Activated T-cell treated with anti-CD3 and anti-CD28 coated beads, Interleukin-2, amount 50 U/mL, for 4 hours (primary cell): ENCODE data around the gene ARPP21. TPM values are rescaled to one million over a fixed set of nuclear protein-coding genes. Genes with fewer than 3 reads are reported as not detected.

Experiments
- ATAC-seq, 2 donors: fragments of 200-7000 bp; cut with Tn5 transposase; one replicate each; pipeline ENCODE4 v1.10.0; 2021
- DNase-seq: peaks from one replicate; pipeline ENCODE4 v3.0.0-alpha.2; 2020
- H3K27me3 Mint-ChIP-seq: one replicate; pipeline ENCODE4 v1.8.0; 2021; ENCODE audit warnings: low read depth, mixed read lengths
- H3K36me3 Mint-ChIP-seq: one replicate; pipeline ENCODE4 v1.8.0; 2022; ENCODE audit warnings: mixed read lengths; ENCODE audit not compliant: insufficient read depth
- H3K4me1 Mint-ChIP-seq: one replicate; pipeline ENCODE4 v1.8.0; 2021; ENCODE audit warnings: low read depth, mixed read lengths
- H3K4me3 Mint-ChIP-seq: one replicate; pipeline ENCODE4 v1.8.0; 2021; ENCODE audit warnings: mild to moderate bottlenecking, moderate library complexity, mixed read lengths
- H3K9me3 Mint-ChIP-seq: one replicate; pipeline ENCODE4 v1.8.0; 2021; ENCODE audit warnings: mixed read lengths
- total RNA-seq, 3 donors: library from RNA; stranded (reverse); gene quantifications; one replicate each; pipeline ENCODE4 v1.2.1, GENCODE V29; 2021

ARPP21 gene
- total RNA-seq, 3 donors from 2014 or later = not detected

DNA sequence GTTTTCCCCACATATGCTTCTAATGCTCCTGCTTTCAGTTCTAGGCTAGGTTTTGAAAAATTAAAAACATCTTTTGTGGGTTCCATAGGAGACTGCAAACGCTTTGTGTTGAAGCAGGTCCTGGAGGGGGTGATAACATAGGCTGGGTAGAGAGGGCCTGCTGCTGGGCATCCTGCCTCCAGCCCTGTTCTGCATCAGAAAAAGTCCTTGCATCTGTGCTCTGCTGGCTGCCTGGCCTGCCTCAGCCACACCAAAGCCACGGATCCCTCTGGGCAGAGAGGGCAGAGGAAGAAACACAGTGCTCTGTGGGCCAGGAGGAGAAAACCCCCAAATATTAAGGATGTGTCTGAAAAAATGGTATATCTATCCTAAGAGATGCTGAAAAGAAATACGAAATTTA, 3.9 kb upstream of the ARPP21 start:
- no peaks in the 10 kb centered on the region for H3K36me3 Mint-ChIP-seq
- no peaks in the 10 kb centered on the region for H3K9me3 Mint-ChIP-seq
- no peak overlapping the region for H3K4me3 Mint-ChIP-seq
- DNase-seq (no peak), ATAC-seq (no peak)
- peaks cover 18% of the 10 kb centered on the region for H3K27me3 Mint-ChIP-seq
- peaks cover 2% of the 10 kb centered on the region for H3K4me1 Mint-ChIP-seq

DNA sequence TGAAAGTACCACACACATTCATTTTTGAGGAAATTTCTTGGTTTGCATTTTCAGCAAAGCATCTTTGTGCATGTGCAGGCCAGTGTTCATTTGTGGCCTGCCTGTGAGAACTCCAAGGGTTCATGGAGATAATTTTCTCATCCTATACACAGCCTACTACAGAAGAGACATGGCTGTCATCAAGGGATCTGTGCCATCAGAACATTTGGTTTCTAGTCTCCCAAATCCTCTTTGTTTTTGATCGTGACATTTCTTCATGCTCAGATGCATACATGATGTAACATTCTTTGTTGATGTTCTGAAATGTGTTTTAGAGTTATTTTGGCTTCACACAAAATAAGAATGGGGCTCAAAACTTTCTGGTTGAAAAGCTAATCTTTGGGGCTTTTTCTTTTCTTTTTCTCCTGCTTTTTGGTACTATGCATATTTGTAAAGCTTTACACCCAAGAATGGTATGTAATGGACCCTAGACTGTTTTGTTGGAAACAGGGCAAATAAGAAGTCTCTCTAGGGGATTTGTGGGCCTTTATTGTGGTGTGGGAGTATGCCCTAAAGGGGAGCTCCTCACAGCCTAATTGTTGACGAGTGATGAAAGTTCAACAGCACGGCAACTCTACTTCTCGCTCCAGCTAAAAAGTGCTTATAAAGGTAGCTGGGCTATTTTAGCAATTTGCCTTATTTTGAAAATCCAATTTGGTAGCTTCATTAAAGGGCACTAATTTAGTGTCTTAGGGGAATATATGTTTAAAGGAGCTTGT, 3.2 kb upstream of the ARPP21 start:
- H3K36me3 Mint-ChIP-seq = no peaks in the 10 kb centered on the region
- DNase-seq (no peak), ATAC-seq (no peak)
- peaks cover 23% of the 10 kb centered on the region for H3K27me3 Mint-ChIP-seq
- no peaks in the 10 kb centered on the region for H3K9me3 Mint-ChIP-seq
- peaks cover 2% of the 10 kb centered on the region for H3K4me1 Mint-ChIP-seq
- no peak overlapping the region for H3K4me3 Mint-ChIP-seq

DNA sequence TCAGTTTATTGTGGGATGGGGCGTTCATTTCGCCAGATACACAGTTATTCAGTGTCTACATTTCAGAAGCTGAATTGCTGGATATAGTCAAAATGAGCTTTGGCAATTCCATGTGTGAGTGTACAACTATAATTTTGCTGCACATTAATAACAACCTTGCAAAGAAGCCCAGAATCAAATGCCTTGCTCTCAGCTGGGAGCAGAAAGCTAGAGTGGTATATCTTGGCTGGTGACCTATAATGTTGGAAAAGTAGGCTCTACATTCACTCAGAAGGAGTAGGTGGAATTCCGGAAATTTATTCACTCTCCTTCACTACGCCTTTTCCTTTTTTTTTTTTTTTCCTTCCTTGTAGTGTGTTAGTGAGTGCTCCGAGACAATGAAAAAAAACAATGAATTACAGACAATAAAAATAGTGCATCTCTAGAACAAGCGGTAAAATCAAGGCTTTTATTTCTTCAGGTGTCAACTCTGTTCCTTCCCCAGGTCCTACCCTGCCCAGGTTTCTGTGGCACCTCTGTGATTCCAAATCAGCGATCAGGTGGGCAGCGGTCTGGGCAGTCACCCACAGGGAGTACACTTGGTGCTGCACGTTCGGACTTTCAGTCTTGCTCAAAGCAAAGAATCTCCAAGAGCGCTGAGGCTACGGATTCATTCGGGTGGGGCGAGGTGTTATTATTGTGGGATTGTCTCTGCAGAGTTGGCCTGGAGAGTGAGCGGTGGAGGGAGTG, 910 bp upstream of the ARPP21 start:
- Mint-ChIP-seq H3K27me3 (peaks cover 25% of the 10 kb centered on the region), H3K4me1 (peaks cover 2% of the 10 kb centered on the region), H3K4me3 (no peak overlapping the region), H3K9me3 (no peaks in the 10 kb centered on the region), H3K36me3 (no peaks in the 10 kb centered on the region)
- DNase-seq = no peak
- ATAC-seq = no peak

DNA sequence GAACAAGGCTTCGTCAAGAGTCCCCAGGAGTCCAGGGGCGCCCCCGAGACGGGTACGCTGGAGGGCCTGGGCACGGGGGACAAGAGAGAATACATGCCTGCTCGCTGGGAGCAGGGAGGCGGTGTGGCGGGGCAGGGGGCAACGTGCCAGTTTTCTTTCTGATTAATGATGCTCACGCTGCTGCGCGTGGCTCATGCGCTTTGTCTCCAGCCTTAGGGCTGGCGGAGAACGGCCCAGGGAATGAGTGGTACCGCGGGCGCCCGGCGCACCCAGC, 408 bp upstream of the ARPP21 start:
- Mint-ChIP-seq H3K27me3 (peaks cover 25% of the 10 kb centered on the region), H3K4me1 (peaks cover 2% of the 10 kb centered on the region), H3K36me3 (no peaks in the 10 kb centered on the region), H3K4me3 (no peak overlapping the region), H3K9me3 (no peaks in the 10 kb centered on the region)
- ATAC-seq = no peak
- no peak for DNase-seq

DNA sequence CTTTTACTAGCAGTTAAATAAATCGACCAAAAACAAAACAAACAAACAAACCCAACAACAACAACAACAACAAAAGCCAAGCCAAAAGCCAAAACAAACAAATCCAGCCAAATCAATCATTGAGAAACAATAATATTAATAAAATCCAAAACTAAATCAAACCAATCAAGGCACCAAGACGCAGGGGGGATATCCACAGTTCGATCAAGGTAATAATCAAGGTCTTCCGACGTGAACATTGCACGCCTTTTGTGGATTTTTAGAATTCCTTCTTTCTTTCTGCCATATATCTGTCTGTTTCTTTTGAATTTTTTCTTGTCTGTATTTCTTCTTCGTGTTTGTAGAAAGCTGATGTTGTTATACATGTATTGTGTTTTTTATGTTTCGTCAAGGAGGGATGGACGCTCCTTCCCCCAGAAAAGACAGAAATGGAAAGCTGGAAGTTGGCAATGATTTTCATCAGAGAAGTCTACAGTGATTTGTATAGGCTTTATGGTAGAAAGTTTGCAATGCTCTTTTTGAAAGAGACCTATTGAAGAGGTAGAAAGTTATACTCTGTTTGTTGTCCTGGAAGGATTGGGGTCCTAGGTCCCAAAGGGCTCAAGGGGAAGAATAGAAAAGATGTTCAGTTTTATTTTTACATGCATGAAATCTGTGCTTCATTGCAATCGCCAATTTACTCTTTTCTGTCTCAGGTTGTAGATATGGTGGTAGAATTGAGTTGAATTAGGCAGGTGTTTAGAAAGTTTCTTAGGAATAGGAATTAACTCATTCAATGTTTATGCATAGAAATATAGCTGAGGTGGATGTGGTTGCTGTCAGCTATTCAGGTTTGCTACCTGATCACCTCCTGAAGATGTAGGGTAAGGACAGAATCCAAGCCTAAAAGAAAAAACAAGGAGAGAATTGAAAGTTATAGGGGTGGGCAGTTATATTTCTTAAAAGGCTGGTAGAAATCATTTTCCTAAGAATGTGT, 1.2 kb downstream of the ARPP21 start:
- Mint-ChIP-seq H3K9me3 (no peaks in the 10 kb centered on the region), H3K36me3 (no peaks in the 10 kb centered on the region), H3K4me1 (peaks cover 2% of the 10 kb centered on the region), H3K27me3 (peaks cover 25% of the 10 kb centered on the region), H3K4me3 (no peak overlapping the region)
- ATAC-seq (no peak), DNase-seq (no peak)

DNA sequence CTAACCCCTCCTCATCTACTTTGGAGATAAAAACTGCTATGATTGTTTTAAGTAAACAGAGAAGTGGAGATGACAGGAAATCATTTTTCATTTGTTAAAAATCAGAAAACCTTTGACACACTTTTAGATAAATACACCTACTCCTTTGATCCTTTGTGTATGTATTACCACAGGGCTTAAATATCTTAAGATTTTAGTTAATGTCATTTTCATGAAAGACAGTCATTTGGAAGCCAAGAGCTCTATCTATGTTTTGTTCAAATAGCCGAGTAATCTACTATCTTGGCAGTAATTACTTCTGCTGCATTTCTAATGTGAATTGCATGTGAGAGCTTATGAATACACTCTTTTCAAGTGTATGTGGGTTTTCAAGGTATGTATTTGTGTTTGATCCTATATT, 2.0 kb downstream of the ARPP21 start:
- no peak for DNase-seq
- no peak for ATAC-seq
- Mint-ChIP-seq H3K9me3 (no peaks in the 10 kb centered on the region), H3K4me1 (peaks cover 2% of the 10 kb centered on the region), H3K4me3 (no peak overlapping the region), H3K36me3 (no peaks in the 10 kb centered on the region), H3K27me3 (peaks cover 25% of the 10 kb centered on the region)

DNA sequence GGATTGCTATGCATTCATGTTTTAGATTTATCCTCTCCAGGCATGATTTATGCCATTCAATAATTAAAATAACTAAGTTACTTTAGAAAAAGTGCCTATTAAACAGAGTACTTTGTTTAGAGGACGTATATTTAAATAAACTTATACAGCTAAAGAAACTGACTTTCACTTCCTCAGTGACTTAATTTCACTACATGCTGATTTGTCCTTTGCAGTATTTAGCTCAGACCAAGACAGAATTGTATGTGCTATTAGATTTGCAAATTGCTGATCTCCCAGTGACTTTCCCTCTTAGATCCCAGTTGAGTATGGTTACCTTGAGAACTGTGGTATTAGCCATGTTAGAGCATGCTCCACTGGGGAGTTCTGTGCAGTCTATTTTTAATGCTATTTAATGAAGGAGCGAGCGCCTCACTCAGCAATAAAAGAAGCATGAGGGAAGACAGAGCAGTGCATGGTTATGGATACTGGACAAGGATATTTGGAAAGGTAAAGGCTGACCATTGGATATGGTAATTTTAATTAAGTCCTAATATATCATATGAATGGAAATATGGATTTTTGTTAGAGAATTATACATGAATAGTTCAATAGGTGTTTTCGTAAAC, 2.7 kb downstream of the ARPP21 start:
- no peak overlapping the region for H3K4me3 Mint-ChIP-seq
- ATAC-seq (no peak), DNase-seq (no peak)
- H3K27me3 Mint-ChIP-seq = peaks cover 25% of the 10 kb centered on the region
- H3K4me1 Mint-ChIP-seq = peaks cover 2% of the 10 kb centered on the region
- no peaks in the 10 kb centered on the region for H3K36me3 Mint-ChIP-seq
- no peaks in the 10 kb centered on the region for H3K9me3 Mint-ChIP-seq

DNA sequence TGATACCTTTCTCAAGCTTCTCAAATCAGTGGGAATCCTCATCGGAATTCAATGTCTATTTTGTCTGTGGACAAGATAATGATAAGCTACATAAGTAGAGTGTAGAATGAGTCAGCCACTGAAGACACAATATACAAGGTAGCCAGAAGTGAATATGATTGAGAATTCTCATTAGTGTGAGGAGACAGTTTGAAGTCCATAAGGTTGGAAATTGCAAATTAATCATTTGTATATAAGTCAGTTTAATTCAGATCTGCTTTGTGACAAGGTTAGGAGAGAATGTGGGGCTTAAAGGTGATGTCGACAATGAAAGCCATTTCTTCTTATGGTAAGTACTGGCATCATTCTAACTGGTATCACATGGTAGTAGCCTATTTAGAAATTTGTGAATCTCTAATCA, 4.2 kb downstream of the ARPP21 start:
- ATAC-seq = no peak
- H3K36me3 Mint-ChIP-seq = no peaks in the 10 kb centered on the region
- peaks cover 2% of the 10 kb centered on the region for H3K4me1 Mint-ChIP-seq
- H3K9me3 Mint-ChIP-seq = no peaks in the 10 kb centered on the region
- no peak for DNase-seq
- no peak overlapping the region for H3K4me3 Mint-ChIP-seq
- peaks cover 20% of the 10 kb centered on the region for H3K27me3 Mint-ChIP-seq

DNA sequence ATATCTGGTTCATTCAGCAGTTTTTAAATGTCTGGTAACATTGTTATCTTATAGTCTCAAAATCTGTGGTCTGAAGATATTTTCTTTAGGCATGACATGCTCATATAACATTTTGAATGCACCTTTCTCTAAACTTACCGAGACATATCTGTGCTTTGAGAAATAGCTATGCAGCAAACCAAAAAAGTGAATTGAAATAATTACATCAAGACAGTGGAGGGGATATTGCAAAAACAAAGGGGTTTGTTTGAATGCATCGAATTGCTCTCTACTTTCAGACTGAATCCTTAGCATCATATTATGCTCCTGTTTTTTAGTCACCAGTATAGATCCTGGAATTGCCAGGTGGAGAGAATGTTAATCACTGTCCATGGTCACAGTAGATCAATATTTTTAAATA, 5.1 kb downstream of the ARPP21 start:
- ATAC-seq = no peak
- Mint-ChIP-seq H3K36me3 (no peaks in the 10 kb centered on the region), H3K4me3 (no peak overlapping the region), H3K9me3 (no peaks in the 10 kb centered on the region), H3K27me3 (peaks cover 15% of the 10 kb centered on the region), H3K4me1 (peaks cover 2% of the 10 kb centered on the region)
- DNase-seq = no peak

DNA sequence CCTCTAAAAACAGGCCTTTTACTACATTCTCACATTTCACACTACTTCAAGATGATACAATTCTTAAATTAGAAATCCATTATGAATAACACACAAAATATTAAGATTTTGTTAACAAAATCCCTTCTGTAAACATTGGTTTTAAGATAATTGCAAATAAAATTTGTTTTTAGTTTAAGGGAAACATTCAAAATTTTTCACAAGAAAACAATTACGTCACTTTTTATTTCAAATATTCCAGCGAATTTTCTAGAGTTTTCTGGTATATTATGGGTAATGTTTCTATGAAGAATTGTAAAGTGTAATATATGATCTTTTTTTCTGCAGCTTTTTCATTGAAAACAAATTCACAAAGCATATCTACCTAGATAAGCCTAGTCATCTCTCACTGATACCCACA, 5.9 kb downstream of the ARPP21 start:
- H3K9me3 Mint-ChIP-seq = no peaks in the 10 kb centered on the region
- no peak overlapping the region for H3K4me3 Mint-ChIP-seq
- peaks cover 9% of the 10 kb centered on the region for H3K27me3 Mint-ChIP-seq
- H3K4me1 Mint-ChIP-seq = no peaks in the 10 kb centered on the region
- ATAC-seq (no peak), DNase-seq (no peak)
- H3K36me3 Mint-ChIP-seq = no peaks in the 10 kb centered on the region

DNA sequence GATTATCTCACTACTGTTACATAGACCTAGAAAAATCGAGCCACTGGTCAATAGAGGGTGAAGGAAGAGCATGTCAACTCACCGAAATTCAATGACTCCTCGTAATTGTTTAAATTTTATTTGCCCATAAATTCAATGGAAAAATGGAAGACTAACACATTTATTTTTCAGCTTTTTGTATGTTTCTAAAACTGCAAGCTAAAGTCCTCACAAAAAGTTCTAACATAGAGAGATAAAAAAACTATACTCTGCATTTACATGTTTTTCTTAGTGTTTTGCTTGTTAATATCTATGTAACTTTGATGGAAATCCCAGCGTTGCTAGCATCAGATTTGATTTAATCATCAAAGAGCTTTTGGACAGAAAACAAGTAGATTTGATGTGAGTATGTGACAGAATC, 6.8 kb downstream of the ARPP21 start:
- Mint-ChIP-seq H3K4me3 (no peak overlapping the region), H3K36me3 (no peaks in the 10 kb centered on the region), H3K9me3 (no peaks in the 10 kb centered on the region), H3K4me1 (no peaks in the 10 kb centered on the region), H3K27me3 (peaks cover 2% of the 10 kb centered on the region)
- DNase-seq (no peak), ATAC-seq (no peak)

DNA sequence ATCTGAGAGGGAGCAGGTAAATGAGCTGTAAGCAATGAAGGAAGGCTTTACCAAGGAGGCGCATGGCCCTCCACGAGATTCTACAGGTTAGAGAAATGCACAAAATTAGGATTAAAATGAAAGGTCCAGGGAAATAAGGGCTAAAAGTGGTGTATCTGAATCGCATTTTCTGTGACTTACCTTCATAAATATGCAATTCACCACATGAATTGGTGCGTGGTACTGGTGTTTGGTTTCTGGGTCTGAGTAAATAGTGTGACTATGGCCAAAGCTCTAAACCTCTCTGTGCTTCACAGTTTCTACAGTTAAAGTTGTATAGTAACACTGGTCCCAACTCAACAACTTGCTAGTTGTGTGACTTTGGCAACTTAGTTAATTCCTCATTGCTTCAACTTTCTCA, 8.1 kb downstream of the ARPP21 start:
- no peak overlapping the region for H3K4me3 Mint-ChIP-seq
- H3K9me3 Mint-ChIP-seq = no peaks in the 10 kb centered on the region
- ATAC-seq = no peak
- no peaks in the 10 kb centered on the region for H3K27me3 Mint-ChIP-seq
- no peak for DNase-seq
- no peaks in the 10 kb centered on the region for H3K4me1 Mint-ChIP-seq
- H3K36me3 Mint-ChIP-seq = no peaks in the 10 kb centered on the region

DNA sequence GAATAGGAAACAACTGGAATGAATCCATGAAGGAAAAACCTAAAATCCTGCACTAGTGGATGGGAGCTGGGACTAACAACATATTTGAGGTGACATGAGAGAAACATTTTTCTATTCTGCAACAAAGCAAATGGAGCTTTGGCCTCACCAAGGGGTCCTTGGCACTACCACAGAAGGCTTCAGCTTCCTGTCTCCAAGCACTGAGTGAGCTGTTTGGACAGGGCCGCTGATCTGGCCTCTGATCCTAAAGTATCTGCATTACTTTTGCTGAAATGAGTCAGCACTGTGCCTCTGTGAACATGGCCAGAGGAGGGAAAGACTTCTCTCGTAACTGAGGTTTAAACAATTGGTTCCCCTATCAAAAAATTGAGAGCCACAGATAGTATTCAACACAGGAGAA, 9.0 kb downstream of the ARPP21 start:
- Mint-ChIP-seq H3K4me1 (no peaks in the 10 kb centered on the region), H3K36me3 (no peaks in the 10 kb centered on the region), H3K9me3 (no peaks in the 10 kb centered on the region), H3K4me3 (no peak overlapping the region), H3K27me3 (no peaks in the 10 kb centered on the region)
- no peak for DNase-seq
- ATAC-seq = no peak

DNA sequence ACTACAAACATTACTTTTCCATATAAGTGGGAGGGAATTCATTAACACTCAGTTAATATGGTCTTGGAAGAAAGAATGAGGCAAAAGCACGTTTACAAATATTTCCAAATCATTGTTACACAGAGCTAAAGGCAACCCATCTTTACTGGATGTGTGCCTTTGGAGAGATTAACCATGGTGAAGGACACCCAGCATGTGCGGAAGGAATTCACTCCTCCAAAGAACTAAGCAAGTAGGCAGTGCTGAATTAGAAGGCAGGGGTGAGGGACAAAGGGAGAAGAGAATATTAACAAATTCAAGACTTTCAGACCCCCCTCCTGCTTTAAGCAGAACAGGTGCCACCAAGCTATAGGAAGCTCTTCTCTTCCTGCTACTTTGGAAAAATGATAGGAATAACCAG, 10.1 kb downstream of the ARPP21 start:
- Mint-ChIP-seq H3K27me3 (no peaks in the 10 kb centered on the region), H3K9me3 (no peaks in the 10 kb centered on the region)

More for the DNA sequence above, 10.1 kb downstream of the ARPP21 start:
- Mint-ChIP-seq H3K4me3 (no peak overlapping the region), H3K4me1 (no peaks in the 10 kb centered on the region), H3K36me3 (no peaks in the 10 kb centered on the region)
- DNase-seq (no peak), ATAC-seq (no peak)
